Gastroesophageal sphincter (tissue), 3 donors: Measurements from ENCODE around the gene NELL1.

Source experiments
- POLR2A ChIP-seq, 2 donors: fragments of 450-650 bp; IDR thresholded peaks; one replicate each; pipeline ENCODE4 v1.6.1; 2017; ENCODE audit warnings: antibody characterized with exemption in 2 of 2, mild to moderate bottlenecking in 2 of 2, moderate library complexity in 1 of 2
- TF ChIP-seq, protein P1 (sequence below), 4 experiments: fragments of 200-600 bp in 2 of 4; fragments of 450-650 bp in 2 of 4; sonication (generic) in 1 of 4; IDR thresholded peaks; one replicate each; pipeline ENCODE4 v1.5.1; 2017 to 2019; ENCODE audit warnings: antibody characterized with exemption in 4 of 4, mild to moderate bottlenecking in 2 of 4, moderate library complexity in 2 of 4

DNA sequence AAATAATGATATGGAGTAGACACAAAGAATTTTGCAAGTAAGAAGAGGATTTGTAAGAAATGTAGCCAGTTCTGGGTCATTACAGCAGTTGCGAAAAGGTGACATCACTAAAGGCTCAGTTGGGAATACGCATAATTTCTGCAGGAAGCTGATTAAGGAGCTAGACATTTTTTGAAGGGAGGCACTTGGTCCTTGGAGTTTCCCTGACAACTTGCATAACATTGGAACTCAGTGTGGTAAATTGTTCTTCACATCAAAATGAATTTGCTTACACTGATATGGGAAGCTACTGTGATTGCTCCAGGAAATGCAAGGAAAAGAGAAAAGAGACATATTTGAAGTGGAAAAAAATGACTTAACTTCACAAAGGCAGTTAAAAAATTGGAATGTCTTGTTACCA, 626.1 kb downstream of the NELL1 start:
- TF ChIP-seq, protein P1, sequence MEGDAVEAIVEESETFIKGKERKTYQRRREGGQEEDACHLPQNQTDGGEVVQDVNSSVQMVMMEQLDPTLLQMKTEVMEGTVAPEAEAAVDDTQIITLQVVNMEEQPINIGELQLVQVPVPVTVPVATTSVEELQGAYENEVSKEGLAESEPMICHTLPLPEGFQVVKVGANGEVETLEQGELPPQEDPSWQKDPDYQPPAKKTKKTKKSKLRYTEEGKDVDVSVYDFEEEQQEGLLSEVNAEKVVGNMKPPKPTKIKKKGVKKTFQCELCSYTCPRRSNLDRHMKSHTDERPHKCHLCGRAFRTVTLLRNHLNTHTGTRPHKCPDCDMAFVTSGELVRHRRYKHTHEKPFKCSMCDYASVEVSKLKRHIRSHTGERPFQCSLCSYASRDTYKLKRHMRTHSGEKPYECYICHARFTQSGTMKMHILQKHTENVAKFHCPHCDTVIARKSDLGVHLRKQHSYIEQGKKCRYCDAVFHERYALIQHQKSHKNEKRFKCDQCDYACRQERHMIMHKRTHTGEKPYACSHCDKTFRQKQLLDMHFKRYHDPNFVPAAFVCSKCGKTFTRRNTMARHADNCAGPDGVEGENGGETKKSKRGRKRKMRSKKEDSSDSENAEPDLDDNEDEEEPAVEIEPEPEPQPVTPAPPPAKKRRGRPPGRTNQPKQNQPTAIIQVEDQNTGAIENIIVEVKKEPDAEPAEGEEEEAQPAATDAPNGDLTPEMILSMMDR (IDR thresholded peaks at IDR 0.05), result no peak
- TF ChIP-seq POLR2A (IDR thresholded peaks at IDR 0.05), result no peak
